ENCODE measurements around the gene XRCC4.

Gene XRCC4

GRCh38 chr5:83388608-83389007, 311.3 kb downstream of the XRCC4 start:
- no peak for DNase-seq

DNA sequence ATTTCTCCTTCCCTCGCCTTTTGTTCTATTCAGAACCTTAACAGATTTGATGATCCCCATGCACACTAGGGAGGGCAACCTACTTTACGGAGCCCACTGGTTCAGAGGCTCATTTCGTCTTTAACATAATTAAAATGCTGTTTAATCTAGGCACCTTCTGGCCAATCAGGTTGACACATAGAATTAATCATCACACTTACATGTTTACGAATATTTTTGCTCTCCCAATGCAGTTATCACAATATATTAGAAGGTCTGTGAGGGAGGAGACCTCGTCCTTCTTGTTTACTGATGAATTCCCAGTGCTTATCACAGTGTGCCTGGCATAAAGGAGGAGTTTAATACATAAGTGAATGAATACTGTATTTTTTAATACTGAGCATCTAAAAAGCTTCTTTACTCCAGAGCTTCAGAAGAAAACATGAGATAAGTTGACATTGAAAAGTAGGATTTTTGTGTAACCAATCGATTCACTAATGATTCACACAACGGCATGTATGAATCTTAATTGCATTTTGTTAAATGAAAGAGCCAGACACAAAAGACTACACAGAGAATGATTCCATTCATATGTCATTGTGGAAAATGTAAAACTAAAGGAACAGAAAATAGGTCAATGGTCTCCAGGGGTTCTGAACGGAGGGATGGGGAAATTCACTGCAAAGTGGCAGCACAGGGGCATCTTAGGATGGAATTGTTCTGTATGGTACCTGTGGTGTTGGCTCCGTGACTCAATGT, 315.6 kb downstream of the XRCC4 start:
- no peak for DNase-seq

- no peak for DNase-seq
These were observed 316.1 kb downstream of the XRCC4 start for GRCh38 chr5:83393504-83393866.

GRCh38 chr5:83394190-83394589, 316.8 kb downstream of the XRCC4 start:
- no peak for DNase-seq

GRCh38 chr5:83396662-83397061, 319.3 kb downstream of the XRCC4 start:
- no peak for DNase-seq

- DNase-seq: no peak
These were observed 320.3 kb downstream of the XRCC4 start for GRCh38 chr5:83397658-83398057.

DNA sequence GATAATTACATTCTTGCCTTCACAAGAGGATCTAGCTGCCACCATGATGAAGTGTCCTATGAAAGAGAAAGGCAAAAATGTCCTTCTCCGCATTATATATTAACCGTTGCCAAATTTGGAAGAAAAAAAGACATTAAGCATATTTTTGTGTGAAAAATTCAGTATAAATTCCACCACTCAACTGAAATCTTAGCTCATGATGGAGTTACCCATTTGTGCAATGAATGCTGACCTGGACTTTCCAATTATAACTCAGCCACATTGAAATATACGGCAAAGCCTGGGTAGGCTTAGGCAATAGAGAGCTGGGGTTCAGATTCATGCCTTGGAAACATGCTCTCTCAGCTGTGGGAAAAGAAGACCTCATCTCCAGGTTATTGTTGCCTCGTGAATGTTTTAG, 322.9 kb downstream of the XRCC4 start:
- DNase-seq: no peak

DNA sequence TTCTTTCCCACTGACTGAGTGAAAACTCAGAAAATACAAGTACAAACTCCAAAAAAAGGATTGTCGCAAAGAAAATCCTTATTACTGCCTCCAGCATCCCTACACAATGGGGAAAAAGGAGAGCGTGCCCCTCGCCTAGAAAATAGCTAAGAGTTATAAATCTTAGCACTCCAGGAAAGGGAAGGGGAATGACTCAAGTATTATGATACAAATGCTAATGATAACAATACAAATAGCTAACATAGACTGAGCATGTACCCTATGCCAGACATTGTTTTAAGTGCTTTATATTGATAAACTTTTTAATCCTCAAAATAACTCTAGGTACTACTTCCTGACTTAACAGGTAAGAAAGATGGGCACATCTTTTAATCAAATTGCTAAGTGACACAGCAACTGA, 323.4 kb downstream of the XRCC4 start:
- DNase-seq: no peak

DNA sequence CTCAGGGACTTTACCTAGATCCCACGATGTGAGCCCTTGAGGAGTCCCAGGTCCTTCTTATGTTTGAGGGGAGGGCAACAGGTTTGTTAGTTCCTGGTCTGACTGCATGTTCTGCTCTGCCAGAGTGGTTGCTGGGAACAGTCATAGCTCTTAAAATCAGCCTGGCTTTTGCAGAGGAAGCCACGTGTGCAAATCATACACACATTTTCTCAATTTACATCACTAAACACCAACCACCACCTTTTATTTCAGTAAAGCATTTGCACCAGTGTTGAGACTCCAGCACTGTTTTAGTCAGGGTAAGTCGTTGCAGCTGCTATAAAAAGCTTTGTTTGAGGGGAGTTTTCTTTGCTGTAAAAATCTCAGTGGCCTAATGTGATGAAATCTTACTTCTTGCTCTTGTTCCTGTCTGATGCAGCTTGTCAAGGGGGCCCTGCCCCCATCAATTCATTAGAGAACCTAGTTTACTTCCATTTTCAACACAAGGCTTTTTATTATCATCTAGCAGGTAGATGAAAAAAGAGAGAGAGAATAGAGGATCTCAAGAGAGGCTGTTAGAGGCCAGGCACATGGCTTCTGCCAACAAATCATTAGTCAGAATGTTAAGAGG, 323.9 kb downstream of the XRCC4 start:
- no peak for DNase-seq

- no peak for DNase-seq
These were observed 324.4 kb downstream of the XRCC4 start for GRCh38 chr5:83401775-83402174.
